IPS DF 4.7 (cell line): Measurements from ENCODE around the gene PRAC1.

Source experiments
- DNase-seq: peaks from one replicate; pipeline ENCODE4 v3.0.0-alpha.2; 2013; ENCODE audit warnings: low spot score; ENCODE audit errors: extremely low read depth

PRAC1 gene

GRCh38 chr17:48722201-48722907, at the start of gene PRAC1:
Gene PRAC1 (minus strand): TSS chr17:48722518. CDS start chr17:48722392, 126 bp downstream.
- no peak for DNase-seq

GRCh38 chr17:48770954-48771353, 48.6 kb upstream of the PRAC1 start:
- no peak for DNase-seq

GRCh38 chr17:48769009-48769675, 46.8 kb upstream of the PRAC1 start:
- no peak for DNase-seq

GRCh38 chr17:48767263-48767774, 45.0 kb upstream of the PRAC1 start:
- no peak for DNase-seq

DNA sequence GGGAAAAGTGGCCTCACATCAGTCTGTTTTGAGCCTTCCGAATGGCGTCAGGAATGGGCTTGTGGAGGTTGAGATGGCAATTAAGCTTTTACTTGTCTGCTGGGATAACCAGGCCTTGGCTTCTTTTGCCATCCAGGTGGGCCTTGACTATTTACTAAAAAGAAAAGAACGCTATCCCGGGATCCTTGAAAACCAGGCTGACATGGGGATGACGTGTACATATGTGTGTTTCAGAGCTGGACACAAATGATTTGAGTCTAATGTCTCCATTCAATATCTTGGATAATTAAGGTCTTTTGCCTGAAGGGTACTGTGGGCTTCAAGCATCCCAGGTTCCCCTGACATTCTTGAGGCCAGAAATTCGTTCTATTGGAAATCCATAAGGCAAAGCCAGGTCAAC, 38.8 kb upstream of the PRAC1 start:
- no peak for DNase-seq

GRCh38 chr17:48760411-48760810, 38.1 kb upstream of the PRAC1 start:
- DNase-seq: no peak

DNA sequence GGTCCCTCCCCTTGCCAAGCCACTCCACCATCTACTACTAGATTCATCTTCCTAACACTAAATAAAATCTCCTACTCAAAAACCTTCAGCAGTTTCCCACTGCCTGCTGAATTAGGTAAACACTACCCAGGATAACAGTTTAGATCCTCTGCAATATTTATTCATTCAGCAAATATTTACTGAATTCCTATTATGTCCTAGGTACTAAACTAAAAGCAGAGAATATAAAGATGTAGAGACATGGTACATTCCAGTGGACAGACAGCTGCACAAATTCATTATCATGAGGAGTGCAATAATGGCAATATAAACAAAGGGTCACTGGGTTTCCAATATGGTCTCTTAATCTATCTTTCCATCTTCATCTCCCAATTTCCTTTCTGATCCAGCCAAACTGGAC, 37.0 kb upstream of the PRAC1 start:
- no peak for DNase-seq

DNA sequence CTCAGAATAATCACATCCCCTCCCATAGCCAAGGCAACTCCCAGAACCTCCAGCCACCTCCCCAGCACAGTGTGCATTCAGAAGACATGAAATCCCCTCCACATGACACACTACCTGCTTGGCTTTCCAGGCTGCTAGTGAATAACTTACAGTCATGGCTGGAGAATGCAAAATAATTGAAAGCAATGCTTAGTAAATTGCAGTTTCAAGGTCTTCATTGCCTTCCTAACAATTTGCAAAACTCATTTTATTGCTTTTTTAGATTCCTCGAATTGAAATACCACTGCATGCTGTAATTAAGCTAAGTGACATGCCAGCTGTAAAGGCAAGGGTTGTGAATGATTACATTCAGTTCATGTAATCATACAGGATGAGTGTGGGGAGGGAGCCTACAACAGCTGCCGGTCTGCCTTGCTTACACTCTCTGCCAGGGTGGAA, 35.2 kb upstream of the PRAC1 start:
- DNase-seq: no peak

GRCh38 chr17:48756830-48757251, 34.5 kb upstream of the PRAC1 start:
- no peak for DNase-seq

DNA sequence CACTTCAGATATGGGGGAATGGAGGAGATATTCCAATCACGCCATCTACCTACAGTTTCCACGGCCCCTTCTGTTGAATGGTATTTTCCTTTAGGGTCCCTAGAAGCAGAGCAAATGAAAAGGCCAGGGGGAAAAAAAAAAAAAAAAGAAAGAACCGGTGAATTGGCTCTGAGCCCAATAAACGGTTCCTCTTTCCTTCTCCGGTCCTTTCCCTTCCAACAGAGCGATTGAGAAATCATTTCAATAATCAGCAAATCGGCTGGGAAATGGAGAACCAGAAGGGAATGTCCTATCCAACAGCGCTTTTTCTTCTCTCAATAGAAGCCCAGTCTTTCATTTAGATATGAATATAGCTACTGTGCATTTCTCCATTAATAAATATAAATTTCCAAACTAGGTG, 33.0 kb upstream of the PRAC1 start:
- DNase-seq: no peak

GRCh38 chr17:48754500-48755261, 32.4 kb upstream of the PRAC1 start:
- DNase-seq: no peak

DNA sequence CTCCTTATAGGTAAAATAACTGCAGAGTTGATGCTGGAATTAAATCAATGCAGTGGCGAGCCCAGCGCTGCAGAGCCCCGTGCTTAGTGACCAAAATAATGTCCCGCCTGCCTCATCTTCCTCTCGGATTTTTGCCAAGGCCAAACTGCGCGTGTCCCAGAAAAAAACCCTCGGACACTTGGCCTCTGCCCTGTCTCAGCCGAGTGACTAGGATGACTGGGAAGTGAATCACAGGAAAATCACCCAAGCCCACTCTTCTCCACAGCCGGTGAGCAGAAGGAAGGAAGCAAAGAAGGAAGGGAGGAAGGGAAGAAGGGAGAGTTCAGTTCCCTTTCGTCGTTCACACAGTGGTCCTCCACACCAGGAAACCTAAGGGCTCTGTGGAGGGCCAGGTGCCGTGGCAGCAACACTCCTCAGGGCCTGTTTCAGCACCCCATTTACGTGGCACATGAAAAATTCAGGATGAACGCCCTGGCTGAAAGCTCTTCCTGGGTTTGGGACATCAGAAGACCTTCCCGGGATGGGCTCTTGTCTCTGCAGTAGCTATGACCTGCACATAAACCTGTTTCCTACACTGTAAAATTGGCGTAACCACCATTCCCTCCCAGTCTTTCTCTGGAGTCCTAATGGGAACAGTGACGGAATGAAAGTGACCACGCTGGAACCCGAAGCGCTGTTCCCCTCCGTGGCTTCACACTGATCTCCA, 31.6 kb upstream of the PRAC1 start:
- DNase-seq: no peak

GRCh38 chr17:48752399-48753288, 30.3 kb upstream of the PRAC1 start:
- no peak for DNase-seq

- no peak for DNase-seq
Measured at GRCh38 chr17:48751733-48752398, 29.5 kb upstream of the PRAC1 start.

- no peak for DNase-seq
Measured at GRCh38 chr17:48751172-48751571, 28.9 kb upstream of the PRAC1 start.

- DNase-seq: no peak
Measured at GRCh38 chr17:48749621-48750553, 27.6 kb upstream of the PRAC1 start.

- no peak for DNase-seq
Measured at GRCh38 chr17:48748718-48749566, 26.6 kb upstream of the PRAC1 start.
